Loucy (cell line): Measurements from ENCODE around the gene RPN1.
A peak's percentile ranks its signal among the peaks of the same experiment; 100 is the strongest.
"Not testable (repeated sequence)": the region's sequence is repeated elsewhere in the genome, so short reads cannot be mapped to it uniquely, and the experiment has no call there.

Source experiments
- H2AFZ ChIP-seq: fragments of 200-600 bp; sonication (generic); 2 replicates; pipeline ENCODE4 v1.6.0; 2016; ENCODE audit warnings: antibody characterized with exemption, mild to moderate bottlenecking, low read length, moderate library complexity
- H3F3A ChIP-seq: fragments of 200-600 bp; 2 replicates; pipeline ENCODE4 v1.6.0; 2016; ENCODE audit warnings: antibody characterized with exemption, low read depth, mild to moderate bottlenecking
- H3K27me3 ChIP-seq: fragments of 200-600 bp; sonication (generic); 2 replicates; pipeline ENCODE4 v1.6.1; 2014; ENCODE audit warnings: low read length, mild to moderate bottlenecking; ENCODE audit not compliant: insufficient read depth, poor library complexity, severe bottlenecking
- H3K36me3 ChIP-seq: fragments of 200-600 bp; sonication (generic); 2 replicates; pipeline ENCODE4 v1.6.1; 2016; ENCODE audit warnings: low read length; ENCODE audit not compliant: insufficient read depth
- H3K4me1 ChIP-seq: fragments of 200-600 bp; sonication (generic); 2 replicates; pipeline ENCODE4 v1.5.1; 2014; ENCODE audit warnings: low read length, mild to moderate bottlenecking; ENCODE audit not compliant: insufficient read depth, poor library complexity, severe bottlenecking
- H3K4me2 ChIP-seq: fragments of 200-600 bp; sonication (generic); 2 replicates; pipeline ENCODE4 v1.6.0; 2014; ENCODE audit warnings: antibody characterized with exemption, low read length, low read depth, mild to moderate bottlenecking; ENCODE audit not compliant: poor library complexity, severe bottlenecking
- H3K4me3 ChIP-seq: fragments of 200-600 bp; sonication (generic); 2 replicates; pipeline ENCODE4 v1.5.1; 2014; ENCODE audit warnings: low read length, mild to moderate bottlenecking, mixed read lengths; ENCODE audit not compliant: poor library complexity, severe bottlenecking
- H3K79me2 ChIP-seq: fragments of 200-600 bp; sonication (generic); 2 replicates; pipeline ENCODE4 v1.6.1; 2014; ENCODE audit warnings: low read length; ENCODE audit not compliant: insufficient read depth
- H3K9ac ChIP-seq: fragments of 200-600 bp; sonication (generic); 2 replicates; pipeline ENCODE4 v1.6.0; 2014; ENCODE audit warnings: mild to moderate bottlenecking, low read depth, low read length, moderate library complexity; ENCODE audit not compliant: poor library complexity, severe bottlenecking
- H3K9me2 ChIP-seq: fragments of 200-600 bp; sonication (generic); replicated peaks from 2 replicates; pipeline ENCODE4 v1.6.1; 2016; ENCODE audit warnings: low read depth, low read length, mixed read lengths
- H3K9me3 ChIP-seq: fragments of 200-600 bp; sonication (generic); 2 replicates; pipeline ENCODE4 v1.6.1; 2014; ENCODE audit warnings: mild to moderate bottlenecking, antibody characterized with exemption, low read length, low read depth; ENCODE audit not compliant: insufficient read depth
- H4K20me1 ChIP-seq: fragments of 200-600 bp; sonication (generic); 2 replicates; pipeline ENCODE4 v1.6.0; 2014; ENCODE audit warnings: antibody characterized with exemption, low read length, mild to moderate bottlenecking; ENCODE audit not compliant: insufficient read depth, poor library complexity, severe bottlenecking
- CTCF ChIP-seq: fragments of 200-600 bp; sonication (generic); conservative IDR thresholded peaks from 2 replicates; pipeline ENCODE4 v1.5.1; 2014; ENCODE audit warnings: mild to moderate bottlenecking, antibody characterized with exemption, low read length
- EZH2phosphoT487 ChIP-seq: fragments of 200-600 bp; IDR thresholded peaks from 2 replicates; pipeline ENCODE4 v1.6.1; 2018; ENCODE audit warnings: antibody characterized with exemption, mild to moderate bottlenecking, moderate library complexity, borderline replicate concordance

The RPN1 gene

DNA sequence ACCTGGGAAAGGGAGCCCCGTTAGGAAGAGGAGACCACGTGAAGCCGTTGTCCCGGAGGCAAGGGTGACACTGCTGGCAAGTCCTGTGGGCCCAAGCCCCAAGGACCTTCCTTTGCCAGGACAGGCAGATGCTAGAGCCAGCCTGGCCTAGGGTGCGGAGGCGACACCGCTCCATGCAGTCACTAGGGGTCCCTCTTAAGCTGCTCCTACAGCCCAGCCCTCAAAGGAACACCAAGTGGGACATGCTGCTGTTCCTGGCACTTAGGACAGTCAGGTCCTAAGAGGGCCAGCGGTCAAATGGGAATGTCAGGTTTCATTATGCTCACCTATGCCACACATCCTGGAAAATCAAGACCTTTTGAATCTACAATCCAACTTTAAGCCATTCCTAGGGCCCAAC, 59.7 kb downstream of the RPN1 start:
- no peak overlapping the region for H3K4me2 ChIP-seq
- no peaks in the 10 kb centered on the region for H3K27me3 ChIP-seq
- TF ChIP-seq EZH2phosphoT487: no peak
- peak; percentile 63 for TF ChIP-seq CTCF
- no peaks in the 10 kb centered on the region for H4K20me1 ChIP-seq
- no peaks in the 10 kb centered on the region for H3K79me2 ChIP-seq
- H3K9ac ChIP-seq: no peak overlapping the region
- H3K36me3 ChIP-seq: no peaks in the 10 kb centered on the region
- no peaks in the 10 kb centered on the region for H3K9me2 ChIP-seq
- H3F3A ChIP-seq: no peaks in the 10 kb centered on the region
- no peak overlapping the region for H3K4me3 ChIP-seq
- H3K4me1 ChIP-seq: no peaks in the 10 kb centered on the region
- H2AFZ ChIP-seq: no peak overlapping the region
- H3K9me3 ChIP-seq: no peaks in the 10 kb centered on the region

DNA sequence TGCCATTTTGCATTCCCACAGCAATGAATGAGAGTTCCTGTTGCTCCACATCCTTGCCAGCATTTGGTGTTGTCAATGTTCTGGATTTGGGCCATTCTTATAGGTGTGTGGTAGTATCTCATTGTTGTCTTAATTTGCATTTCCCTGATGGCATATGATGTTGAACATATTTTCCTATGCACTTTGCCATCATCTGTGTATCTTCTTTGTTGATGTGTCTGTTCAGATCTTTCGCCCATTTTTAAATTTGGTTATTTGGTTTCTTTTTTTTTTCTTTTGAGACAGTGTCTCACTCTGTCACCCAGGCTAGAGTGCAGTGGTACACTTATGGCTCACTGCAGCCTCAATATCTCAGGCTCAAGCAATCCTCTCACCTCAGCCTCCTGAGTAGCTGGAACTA, 60.6 kb downstream of the RPN1 start:
- H3K79me2 ChIP-seq, H3F3A ChIP-seq, H4K20me1 ChIP-seq, H3K9me2 ChIP-seq, H3K36me3 ChIP-seq, H3K9me3 ChIP-seq, H3K9ac ChIP-seq, H3K4me2 ChIP-seq, H2AFZ ChIP-seq, H3K27me3 ChIP-seq, H3K4me3 ChIP-seq, H3K4me1 ChIP-seq: not testable (repeated sequence)

GRCh38 chr3:128588147-128588546, 62.5 kb downstream of the RPN1 start:
- no peak for TF ChIP-seq CTCF
- no peak for TF ChIP-seq EZH2phosphoT487

GRCh38 chr3:128587391-128587790, 63.2 kb downstream of the RPN1 start:
- Histone ChIP-seq H3K27me3 (no peaks in the 10 kb centered on the region), H3K9ac (no peak overlapping the region), H2AFZ (no peak overlapping the region), H3K4me2 (no peak overlapping the region), H3K9me2 (no peaks in the 10 kb centered on the region), H3K9me3 (no peaks in the 10 kb centered on the region), H3K79me2 (no peaks in the 10 kb centered on the region), H3K4me1 (no peaks in the 10 kb centered on the region), H3K36me3 (no peaks in the 10 kb centered on the region), H4K20me1 (no peaks in the 10 kb centered on the region), H3F3A (no peaks in the 10 kb centered on the region), H3K4me3 (no peak overlapping the region)
- TF ChIP-seq CTCF (no peak), EZH2phosphoT487 (no peak)

More at GRCh38 chr3:128588147-128588546, 62.5 kb downstream of the RPN1 start:
- Histone ChIP-seq H3K4me3 (no peak overlapping the region), H3F3A (no peaks in the 10 kb centered on the region), H3K4me1 (no peaks in the 10 kb centered on the region), H3K4me2 (no peak overlapping the region), H3K27me3 (no peaks in the 10 kb centered on the region), H3K36me3 (no peaks in the 10 kb centered on the region), H3K9me2 (no peaks in the 10 kb centered on the region), H4K20me1 (no peaks in the 10 kb centered on the region), H3K9me3 (no peaks in the 10 kb centered on the region), H3K9ac (no peak overlapping the region), H2AFZ (no peak overlapping the region), H3K79me2 (no peaks in the 10 kb centered on the region)

DNA sequence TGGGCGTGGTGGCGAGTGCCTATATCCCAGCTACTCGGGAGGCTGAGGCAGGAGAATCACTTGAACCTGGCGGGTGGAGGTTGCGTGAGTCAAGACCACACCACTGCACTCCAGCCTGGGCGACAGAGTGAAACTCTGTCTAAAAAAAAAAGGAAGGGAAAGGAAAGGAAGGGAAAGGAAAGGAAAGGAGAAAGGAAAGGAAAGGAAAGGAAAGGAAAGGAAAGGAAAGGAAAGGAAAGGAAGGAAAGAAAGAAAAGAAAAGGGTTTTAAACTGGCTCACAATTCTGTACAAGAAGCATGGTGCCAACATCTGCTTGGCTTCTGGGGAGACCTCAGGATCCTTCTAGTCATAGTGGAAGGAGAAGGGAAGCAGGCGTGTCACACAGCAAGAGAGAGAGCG, 63.7 kb downstream of the RPN1 start:
- not testable (repeated sequence) for H3K36me3 ChIP-seq, H3K4me1 ChIP-seq, H3F3A ChIP-seq, H3K79me2 ChIP-seq, H3K27me3 ChIP-seq, H3K4me3 ChIP-seq, H3K4me2 ChIP-seq, H2AFZ ChIP-seq, H3K9ac ChIP-seq, H4K20me1 ChIP-seq, H3K9me2 ChIP-seq, H3K9me3 ChIP-seq
